ENCODE results near the gene TNS1. TPM values are rescaled to one million over a fixed set of nuclear protein-coding genes. Genes with fewer than 3 reads are reported as not detected.

The TNS1 gene
- total RNA-seq, 1 experiment from 2014 or later, result 6.2 TPM

DNA sequence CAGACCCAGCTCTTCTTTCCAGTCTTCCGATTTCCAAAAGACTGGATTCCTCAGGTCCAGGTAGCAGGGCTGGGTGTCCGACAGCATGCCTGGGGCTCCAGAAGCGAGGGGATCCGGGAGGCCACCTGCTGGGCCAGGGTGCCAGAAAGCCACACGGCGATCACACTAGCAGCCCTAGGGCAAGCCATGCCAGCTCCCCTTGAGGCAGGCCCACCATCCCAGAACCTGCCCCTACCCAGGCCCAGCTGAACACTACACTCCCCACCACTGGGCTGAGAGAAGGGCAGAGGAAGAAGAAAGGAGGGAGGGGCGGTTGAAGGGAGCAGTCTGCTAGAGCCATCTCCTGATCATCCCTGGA lies 163.1 kb downstream of the TNS1 start:
- ChIA-PET CTCF (no interaction called here), RAD21 (ENCODE audit: low non-redundant PET in 1 of 2, low total read pairs in 2 of 2, uncharacterized antibody in 2 of 2, unreplicated experiment in 2 of 2) (no interaction called here), POLR2A (no interaction called here)
- Histone ChIP-seq H3K9me3 (ENCODE audit: control insufficient read depth in 1 of 2, insufficient read depth in 1 of 2, low read depth in 1 of 2, low read length in 2 of 2) (peaks cover 0 to 4% of the 10 kb centered on the region in 2 experiments; a peak in 1 of 4 replicates), H3K27ac (ENCODE audit: low read depth, low read length) (no peak overlapping the region), H3K27me3 (ENCODE audit: insufficient read depth, low read length) (no peaks in the 10 kb centered on the region), H3K4me2 (ENCODE audit: low read length) (no peak overlapping the region), H3K9ac (ENCODE audit: low read length) (no peak overlapping the region), H4K20me1 (ENCODE audit: insufficient read depth) (no peaks in the 10 kb centered on the region), H3K79me2 (ENCODE audit: insufficient read depth, low read length) (no peaks in the 10 kb centered on the region), H3K9me2 (ENCODE audit: insufficient read depth) (no peaks in the 10 kb centered on the region), H3K4me3 (replicated peaks in 1 of 2; ENCODE audit: low read depth in 1 of 2, low read length in 2 of 2) (no peak overlapping the region), H2AFZ (ENCODE audit: low read depth, low read length, poor library complexity, severe bottlenecking) (no peak overlapping the region), H3K4me1 (ENCODE audit: control insufficient read depth in 1 of 2, insufficient read depth in 2 of 2, low read length in 2 of 2) (peaks cover 4 to 9% of the 10 kb centered on the region in 2 experiments; a peak in 3 of 4 replicates), H3K36me3 (ENCODE audit: control insufficient read depth in 1 of 2, insufficient read depth in 2 of 2, low read length in 2 of 2) (no peaks in the 10 kb centered on the region)
- BruUV-seq (replicated peaks), result no TSS peak
- DNase-seq (ENCODE audit: low read depth, low spot score), result no peak
- intact Hi-C loops (cut with micrococcal nuclease), result no loop called here
- ATAC-seq, result no peak
- no peak for TF ChIP-seq JUND (IDR thresholded peaks at IDR 0.05)

DNA sequence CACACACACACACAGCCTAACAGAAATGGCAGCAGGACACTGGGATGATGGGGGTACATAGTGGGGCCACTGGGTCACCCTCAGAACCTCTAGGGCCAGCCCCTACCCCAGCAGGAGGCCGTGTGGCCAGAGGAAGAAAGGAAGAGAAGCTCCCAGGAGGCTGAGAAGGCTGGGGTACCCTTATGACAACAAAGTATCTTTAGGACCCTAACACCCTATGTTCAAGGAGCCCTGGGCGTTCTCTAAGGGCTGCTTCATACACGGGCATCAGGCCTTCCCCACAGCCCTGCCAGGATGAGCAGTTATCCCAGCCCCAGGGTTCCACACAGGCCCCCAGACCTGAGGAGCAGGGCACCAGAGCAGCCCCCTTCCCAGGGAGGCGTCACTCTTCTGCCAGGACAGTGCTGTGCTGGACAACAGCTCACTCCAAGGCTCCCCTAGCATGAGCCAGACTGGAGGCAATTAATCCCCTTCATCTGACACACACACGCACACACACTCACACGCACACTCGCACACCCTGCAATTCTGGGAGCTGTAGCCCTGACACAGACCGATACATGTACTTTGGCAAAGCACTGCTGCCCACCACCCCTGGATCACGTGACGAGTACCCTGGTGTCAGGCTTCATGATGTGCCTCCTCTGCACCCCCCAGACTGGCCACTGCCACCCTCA lies 163.6 kb downstream of the TNS1 start:
- Histone ChIP-seq H3K4me1 (ENCODE audit: control insufficient read depth in 1 of 2, insufficient read depth in 2 of 2, low read length in 2 of 2) (peaks cover 4 to 9% of the 10 kb centered on the region in 2 experiments; a peak in 3 of 4 replicates), H2AFZ (ENCODE audit: low read depth, low read length, poor library complexity, severe bottlenecking) (no peak overlapping the region), H3K4me3 (replicated peaks in 1 of 2; ENCODE audit: low read depth in 1 of 2, low read length in 2 of 2) (no peak overlapping the region), H3K9ac (ENCODE audit: low read length) (no peak overlapping the region), H3K9me2 (ENCODE audit: insufficient read depth) (no peaks in the 10 kb centered on the region), H3K79me2 (ENCODE audit: insufficient read depth, low read length) (no peaks in the 10 kb centered on the region), H3K4me2 (ENCODE audit: low read length) (no peak overlapping the region), H3K36me3 (ENCODE audit: control insufficient read depth in 1 of 2, insufficient read depth in 2 of 2, low read length in 2 of 2) (no peaks in the 10 kb centered on the region), H3K27me3 (ENCODE audit: insufficient read depth, low read length) (no peaks in the 10 kb centered on the region), H3K9me3 (ENCODE audit: control insufficient read depth in 1 of 2, insufficient read depth in 1 of 2, low read depth in 1 of 2, low read length in 2 of 2) (0 out of 4 replicates have a peak, but pooled peaks cover 0 to 2% of the 10 kb centered on the region in 2 experiments), H4K20me1 (ENCODE audit: insufficient read depth) (no peaks in the 10 kb centered on the region), H3K27ac (ENCODE audit: low read depth, low read length) (no peak overlapping the region)
- BruUV-seq (replicated peaks), result no TSS peak
- POLR2A ChIA-PET, result no interaction called here
- TF ChIP-seq, protein P1, sequence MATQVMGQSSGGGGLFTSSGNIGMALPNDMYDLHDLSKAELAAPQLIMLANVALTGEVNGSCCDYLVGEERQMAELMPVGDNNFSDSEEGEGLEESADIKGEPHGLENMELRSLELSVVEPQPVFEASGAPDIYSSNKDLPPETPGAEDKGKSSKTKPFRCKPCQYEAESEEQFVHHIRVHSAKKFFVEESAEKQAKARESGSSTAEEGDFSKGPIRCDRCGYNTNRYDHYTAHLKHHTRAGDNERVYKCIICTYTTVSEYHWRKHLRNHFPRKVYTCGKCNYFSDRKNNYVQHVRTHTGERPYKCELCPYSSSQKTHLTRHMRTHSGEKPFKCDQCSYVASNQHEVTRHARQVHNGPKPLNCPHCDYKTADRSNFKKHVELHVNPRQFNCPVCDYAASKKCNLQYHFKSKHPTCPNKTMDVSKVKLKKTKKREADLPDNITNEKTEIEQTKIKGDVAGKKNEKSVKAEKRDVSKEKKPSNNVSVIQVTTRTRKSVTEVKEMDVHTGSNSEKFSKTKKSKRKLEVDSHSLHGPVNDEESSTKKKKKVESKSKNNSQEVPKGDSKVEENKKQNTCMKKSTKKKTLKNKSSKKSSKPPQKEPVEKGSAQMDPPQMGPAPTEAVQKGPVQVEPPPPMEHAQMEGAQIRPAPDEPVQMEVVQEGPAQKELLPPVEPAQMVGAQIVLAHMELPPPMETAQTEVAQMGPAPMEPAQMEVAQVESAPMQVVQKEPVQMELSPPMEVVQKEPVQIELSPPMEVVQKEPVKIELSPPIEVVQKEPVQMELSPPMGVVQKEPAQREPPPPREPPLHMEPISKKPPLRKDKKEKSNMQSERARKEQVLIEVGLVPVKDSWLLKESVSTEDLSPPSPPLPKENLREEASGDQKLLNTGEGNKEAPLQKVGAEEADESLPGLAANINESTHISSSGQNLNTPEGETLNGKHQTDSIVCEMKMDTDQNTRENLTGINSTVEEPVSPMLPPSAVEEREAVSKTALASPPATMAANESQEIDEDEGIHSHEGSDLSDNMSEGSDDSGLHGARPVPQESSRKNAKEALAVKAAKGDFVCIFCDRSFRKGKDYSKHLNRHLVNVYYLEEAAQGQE (IDR thresholded peaks at IDR 0.05; ENCODE audit: low read depth), result no peak
- TF ChIP-seq SP1 (IDR thresholded peaks at IDR 0.05; ENCODE audit: low read depth), result no peak
- TF ChIP-seq EZH2 (IDR thresholded peaks at IDR 0.05), result no peak
- TF ChIP-seq, protein P2, sequence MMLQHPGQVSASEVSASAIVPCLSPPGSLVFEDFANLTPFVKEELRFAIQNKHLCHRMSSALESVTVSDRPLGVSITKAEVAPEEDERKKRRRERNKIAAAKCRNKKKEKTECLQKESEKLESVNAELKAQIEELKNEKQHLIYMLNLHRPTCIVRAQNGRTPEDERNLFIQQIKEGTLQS (IDR thresholded peaks at IDR 0.05), result no peak
- TF ChIP-seq JUND (IDR thresholded peaks at IDR 0.05), result no peak
- TF ChIP-seq SIN3A (IDR thresholded peaks at IDR 0.05; ENCODE audit: low read depth), result no peak
- TF ChIP-seq CBX3 (IDR thresholded peaks at IDR 0.05; ENCODE audit: low read depth), result no peak
- TF ChIP-seq RAD21 (IDR thresholded peaks at IDR 0.05; ENCODE audit: low read depth), result no peak
- TF ChIP-seq ELF1 (IDR thresholded peaks at IDR 0.05; ENCODE audit: borderline replicate concordance, low read depth), result no peak
- TF ChIP-seq, protein P3, sequence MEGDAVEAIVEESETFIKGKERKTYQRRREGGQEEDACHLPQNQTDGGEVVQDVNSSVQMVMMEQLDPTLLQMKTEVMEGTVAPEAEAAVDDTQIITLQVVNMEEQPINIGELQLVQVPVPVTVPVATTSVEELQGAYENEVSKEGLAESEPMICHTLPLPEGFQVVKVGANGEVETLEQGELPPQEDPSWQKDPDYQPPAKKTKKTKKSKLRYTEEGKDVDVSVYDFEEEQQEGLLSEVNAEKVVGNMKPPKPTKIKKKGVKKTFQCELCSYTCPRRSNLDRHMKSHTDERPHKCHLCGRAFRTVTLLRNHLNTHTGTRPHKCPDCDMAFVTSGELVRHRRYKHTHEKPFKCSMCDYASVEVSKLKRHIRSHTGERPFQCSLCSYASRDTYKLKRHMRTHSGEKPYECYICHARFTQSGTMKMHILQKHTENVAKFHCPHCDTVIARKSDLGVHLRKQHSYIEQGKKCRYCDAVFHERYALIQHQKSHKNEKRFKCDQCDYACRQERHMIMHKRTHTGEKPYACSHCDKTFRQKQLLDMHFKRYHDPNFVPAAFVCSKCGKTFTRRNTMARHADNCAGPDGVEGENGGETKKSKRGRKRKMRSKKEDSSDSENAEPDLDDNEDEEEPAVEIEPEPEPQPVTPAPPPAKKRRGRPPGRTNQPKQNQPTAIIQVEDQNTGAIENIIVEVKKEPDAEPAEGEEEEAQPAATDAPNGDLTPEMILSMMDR (IDR thresholded peaks at IDR 0.05 in 2 of 3, conservative IDR thresholded peaks at IDR 0.05 in 1 of 3; ENCODE audit: borderline replicate concordance in 1 of 3, insufficient read depth in 1 of 3, low read depth in 2 of 3, low read length in 2 of 3), result no peak
- intact Hi-C loops (cut with micrococcal nuclease), result no loop called here
- CTCF ChIA-PET, result no interaction called here
- RAD21 ChIA-PET (ENCODE audit: low non-redundant PET in 1 of 2, low total read pairs in 2 of 2, uncharacterized antibody in 2 of 2, unreplicated experiment in 2 of 2), result no interaction called here
- no peak for DNase-seq (ENCODE audit: low read depth, low spot score)
- no peak for ATAC-seq

Data from HCT116 (cell line).